A673 (cell line): ENCODE results near the gene PPM1F. TPM values are rescaled to one million over a fixed set of nuclear protein-coding genes. Genes with fewer than 3 reads are reported as not detected.

Experiments used
- BruUV-seq: library from RNA; stranded (reverse); fragments of 400-500 nt; replicated peaks from 2 replicates; lab custom pipeline; 2021; lab: Mats Ljungman, UMichigan
- CTCF ChIA-PET: fragments of 300-600 bp; sonication (Branson Sonifier 250); formaldehyde crosslinking; loops from one replicate; lab custom pipeline; 2022; ENCODE audit warnings: antibody characterized with exemption; lab: Charles Lee
- POLR2A ChIA-PET: fragments of 300-600 bp; sonication (Branson Sonifier 250); formaldehyde crosslinking; loops from one replicate; lab custom pipeline; 2022; ENCODE audit warnings: antibody characterized with exemption; ENCODE audit not compliant: low non-redundant PET; lab: Charles Lee
- DNase-seq: peaks from one replicate; pipeline ENCODE4 v3.0.0-alpha.2; 2015; ENCODE audit warnings: low spot score
- H3K27ac ChIP-seq: fragments of 200-600 bp; sonication (generic); 2 replicates; pipeline ENCODE4 v1.5.1; 2016; ENCODE audit warnings: mixed run types, low read depth, mild to moderate bottlenecking, mixed read lengths, antibody characterized with exemption, low read length; ENCODE audit not compliant: poor library complexity, severe bottlenecking
- H3K27me3 ChIP-seq: fragments of 200-600 bp; sonication (generic); replicated peaks from 2 replicates; pipeline ENCODE4 v1.6.1; 2017; ENCODE audit warnings: mixed run types, low read depth, mild to moderate bottlenecking, mixed read lengths, antibody characterized with exemption, low read length; ENCODE audit not compliant: insufficient read depth, poor library complexity
- H3K36me3 ChIP-seq: fragments of 200-600 bp; sonication (generic); 2 replicates; pipeline ENCODE4 v1.6.1; 2016; ENCODE audit warnings: mixed run types, mild to moderate bottlenecking, mixed read lengths, antibody characterized with exemption, low read length; ENCODE audit not compliant: insufficient read depth, poor library complexity, severe bottlenecking
- H3K4me1 ChIP-seq: fragments of 200-600 bp; sonication (generic); 2 replicates; pipeline ENCODE4 v1.6.1; 2017; ENCODE audit warnings: mixed run types, mild to moderate bottlenecking, mixed read lengths, antibody characterized with exemption, low read length; ENCODE audit not compliant: insufficient read depth, poor library complexity, severe bottlenecking
- H3K4me3 ChIP-seq: fragments of 200-600 bp; sonication (generic); 2 replicates; pipeline ENCODE4 v1.5.1; 2016; ENCODE audit warnings: low read depth, mixed run types, mild to moderate bottlenecking, mixed read lengths, low read length; ENCODE audit not compliant: poor library complexity, severe bottlenecking
- H3K9me3 ChIP-seq: fragments of 200-600 bp; sonication (generic); 2 replicates; pipeline ENCODE4 v1.6.1; 2016; ENCODE audit warnings: mixed run types, low read depth, mild to moderate bottlenecking, mixed read lengths, antibody characterized with exemption, low read length; ENCODE audit not compliant: poor library complexity, severe bottlenecking
- EZH2 ChIP-seq: fragments of 200-600 bp; sonication (generic); IDR thresholded peaks from 2 replicates; pipeline ENCODE4 v1.6.1; 2017; ENCODE audit warnings: borderline replicate concordance, low read depth, mild to moderate bottlenecking, mixed read lengths, antibody characterized with exemption, low read length; ENCODE audit not compliant: poor library complexity, severe bottlenecking
- intact Hi-C: fragments of 100-400 bp; cut with micrococcal nuclease; formaldehyde crosslinking; loops from one replicate; pipeline ENCODE4 v1.10.0; 2022; ENCODE audit not compliant: unreplicated experiment
- total RNA-seq: library from RNA; stranded (reverse); gene quantifications from 2 replicates; pipeline ENCODE4 v1.2.3, GENCODE V29; 2021
- TF ChIP-seq, protein P1 (sequence below): fragments of 300-800, 200-600 bp; sonication (generic); conservative IDR thresholded peaks from 2 replicates; pipeline ENCODE4 v1.5.1; 2017; ENCODE audit warnings: low read depth, mild to moderate bottlenecking, antibody characterized with exemption, low read length, moderate library complexity, mixed read lengths

The PPM1F gene
- total RNA-seq, 1 experiment from 2014 or later, result 101 TPM

DNA sequence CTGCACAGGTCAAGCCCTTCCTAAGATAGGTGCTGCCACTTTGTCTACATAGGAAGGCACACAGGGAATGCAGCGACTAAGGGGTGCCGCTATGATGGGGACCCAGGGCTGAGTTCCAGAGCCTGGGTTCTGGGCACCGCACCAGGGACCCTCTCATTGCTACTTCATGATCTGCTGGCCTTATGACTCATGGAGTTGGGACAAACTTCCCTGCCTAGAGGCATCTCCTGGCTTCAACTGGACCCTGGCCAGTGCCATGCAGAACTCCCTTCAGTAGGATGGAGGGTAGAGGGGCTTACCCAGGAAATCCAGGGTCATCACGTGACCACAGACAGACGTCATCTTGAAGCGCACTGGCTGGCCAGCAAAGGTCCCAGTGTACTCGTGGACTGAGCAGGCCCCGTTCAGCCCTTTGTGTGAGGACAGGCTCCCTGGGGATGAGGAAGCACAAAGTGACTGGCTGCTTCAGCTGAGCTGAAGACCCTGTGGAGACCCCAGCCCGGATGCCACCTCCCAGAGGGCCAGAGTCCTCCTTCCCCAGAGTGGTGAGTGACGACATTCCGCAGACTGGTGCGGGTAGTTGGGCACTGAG is 21.5 kb upstream of the PPM1F start:
- TF ChIP-seq EZH2, result no peak
- TF ChIP-seq, protein P1, sequence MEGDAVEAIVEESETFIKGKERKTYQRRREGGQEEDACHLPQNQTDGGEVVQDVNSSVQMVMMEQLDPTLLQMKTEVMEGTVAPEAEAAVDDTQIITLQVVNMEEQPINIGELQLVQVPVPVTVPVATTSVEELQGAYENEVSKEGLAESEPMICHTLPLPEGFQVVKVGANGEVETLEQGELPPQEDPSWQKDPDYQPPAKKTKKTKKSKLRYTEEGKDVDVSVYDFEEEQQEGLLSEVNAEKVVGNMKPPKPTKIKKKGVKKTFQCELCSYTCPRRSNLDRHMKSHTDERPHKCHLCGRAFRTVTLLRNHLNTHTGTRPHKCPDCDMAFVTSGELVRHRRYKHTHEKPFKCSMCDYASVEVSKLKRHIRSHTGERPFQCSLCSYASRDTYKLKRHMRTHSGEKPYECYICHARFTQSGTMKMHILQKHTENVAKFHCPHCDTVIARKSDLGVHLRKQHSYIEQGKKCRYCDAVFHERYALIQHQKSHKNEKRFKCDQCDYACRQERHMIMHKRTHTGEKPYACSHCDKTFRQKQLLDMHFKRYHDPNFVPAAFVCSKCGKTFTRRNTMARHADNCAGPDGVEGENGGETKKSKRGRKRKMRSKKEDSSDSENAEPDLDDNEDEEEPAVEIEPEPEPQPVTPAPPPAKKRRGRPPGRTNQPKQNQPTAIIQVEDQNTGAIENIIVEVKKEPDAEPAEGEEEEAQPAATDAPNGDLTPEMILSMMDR, result no peak
- Histone ChIP-seq H3K4me3 (no peak overlapping the region), H3K36me3 (peaks cover 48% of the 10 kb centered on the region), H3K27ac (no peak overlapping the region), H3K9me3 (no peaks in the 10 kb centered on the region), H3K4me1 (no peaks in the 10 kb centered on the region), H3K27me3 (no peaks in the 10 kb centered on the region)
- no TSS peak for BruUV-seq
- DNase-seq, result no peak
- intact Hi-C loops, result no loop called here
- ChIA-PET CTCF (no interaction called here), POLR2A (no interaction called here)

DNA sequence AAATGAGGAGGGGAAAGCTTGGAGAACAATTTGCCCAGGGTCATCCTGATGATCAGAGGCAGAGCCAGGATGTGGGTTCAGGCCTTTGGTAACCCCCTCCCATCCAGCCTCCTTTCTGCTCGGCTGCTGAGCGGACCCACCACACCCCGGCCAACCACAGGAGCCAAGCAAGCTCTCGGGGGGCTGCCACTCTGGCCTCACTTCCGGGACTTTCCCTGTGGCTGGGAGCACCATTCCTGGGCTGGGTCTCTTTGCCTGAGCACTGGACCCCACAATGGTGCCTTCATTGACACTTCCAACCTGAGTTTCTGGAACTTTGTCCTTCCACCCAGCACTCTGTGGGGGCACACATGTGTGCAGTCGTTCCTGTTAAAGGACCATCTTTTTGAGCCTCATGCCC is 20.2 kb upstream of the PPM1F start:
- no peak for DNase-seq
- Histone ChIP-seq H3K27me3 (no peaks in the 10 kb centered on the region), H3K9me3 (no peaks in the 10 kb centered on the region), H3K36me3 (peaks cover 56% of the 10 kb centered on the region), H3K4me1 (no peaks in the 10 kb centered on the region), H3K27ac (no peak overlapping the region), H3K4me3 (no peak overlapping the region)
- intact Hi-C loops, result no loop called here
- TF ChIP-seq, protein P1, result no peak
- BruUV-seq, result no TSS peak
- ChIA-PET POLR2A (no interaction called here), CTCF (interaction anchor here (0.6 to 1.1 kb wide), 8 partner anchors 10 to 476 kb away, joined by 3 to 5 read pairs (median 3); partner anchors contain the start of genes PPM1F and TOP3B)

DNA sequence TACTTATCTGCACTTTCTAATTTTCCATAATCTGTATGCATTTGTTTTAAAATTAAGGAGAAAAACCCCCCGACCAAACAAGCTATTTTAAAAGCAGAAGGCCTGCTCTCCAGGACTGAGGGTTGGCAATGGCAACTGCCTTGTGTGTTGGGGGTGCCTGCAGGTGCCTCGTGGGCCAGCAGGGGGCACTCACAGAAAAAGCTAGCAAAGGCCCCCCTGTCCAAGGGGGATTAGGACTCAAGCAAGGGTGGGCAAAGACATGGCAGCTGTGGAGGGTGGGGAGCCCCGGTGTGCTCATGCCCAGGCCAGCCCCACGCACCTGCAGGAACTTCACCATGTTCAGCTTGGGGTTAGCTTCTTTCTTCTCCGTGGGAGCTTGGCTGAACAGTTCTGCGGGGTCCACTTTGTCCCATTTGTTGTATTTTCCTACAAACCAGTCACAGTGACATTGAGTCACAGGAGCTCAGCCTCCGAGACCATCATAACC is 19.7 kb upstream of the PPM1F start:
- BruUV-seq, result no TSS peak
- intact Hi-C loops, result no loop called here
- no peak overlapping the region for H3K27ac ChIP-seq
- peaks cover 56% of the 10 kb centered on the region for H3K36me3 ChIP-seq
- ChIA-PET CTCF (interaction anchor here (0.6 to 1.1 kb wide), 8 partner anchors 10 to 477 kb away, joined by 3 to 5 read pairs (median 4); partner anchors contain the start of genes PPM1F and TOP3B), POLR2A (no interaction called here)
- H3K27me3 ChIP-seq, result no peaks in the 10 kb centered on the region
- H3K9me3 ChIP-seq, result no peaks in the 10 kb centered on the region
- peak; percentile 50 for DNase-seq
- H3K4me1 ChIP-seq, result no peaks in the 10 kb centered on the region
- TF ChIP-seq, protein P1, result peak; percentile 92
- no peak for TF ChIP-seq EZH2
- no peak overlapping the region for H3K4me3 ChIP-seq
